Measurements from ENCODE around the gene PCGF3.
"Not testable (repeated sequence)": the region's sequence is repeated elsewhere in the genome, so short reads cannot be mapped to it uniquely, and the experiment has no call there.

PCGF3 gene

DNA sequence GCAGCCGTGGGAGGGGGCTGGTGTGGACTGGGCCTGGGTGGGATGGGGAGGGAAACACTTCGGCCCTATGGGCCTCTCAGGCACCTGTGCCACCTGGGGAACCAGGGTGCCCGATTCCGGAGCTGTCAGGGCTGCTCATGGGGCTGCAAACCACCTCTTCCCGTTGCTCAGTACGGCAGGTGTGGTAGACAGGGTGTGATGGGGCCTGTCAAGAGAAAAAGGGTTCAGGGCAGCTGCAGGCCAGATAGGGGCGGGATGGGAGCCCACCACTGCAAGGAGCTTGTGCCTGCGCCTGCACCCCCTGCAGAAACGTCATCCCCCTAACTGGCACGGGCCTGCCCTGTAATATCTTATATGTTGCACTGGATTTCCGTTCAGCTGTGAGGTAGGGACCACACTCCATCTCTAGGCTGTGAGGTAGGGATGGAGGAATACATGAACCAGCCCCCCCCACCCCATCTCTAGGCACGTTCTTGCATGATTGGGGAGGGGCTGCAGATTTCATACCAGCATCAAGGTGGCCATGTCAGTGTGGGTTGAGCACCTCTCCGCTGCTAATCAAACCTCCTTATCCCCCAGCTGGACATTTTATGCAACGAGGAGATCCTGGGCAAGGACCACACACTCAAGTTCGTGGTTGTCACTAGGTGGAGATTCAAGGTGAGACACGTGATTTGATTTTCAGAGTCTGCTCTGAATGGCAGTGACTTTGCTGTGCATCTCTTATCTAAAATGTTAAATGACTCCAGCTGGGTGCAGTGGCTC is 59.0 kb downstream of the PCGF3 start:
- no peak for DNase-seq

DNA sequence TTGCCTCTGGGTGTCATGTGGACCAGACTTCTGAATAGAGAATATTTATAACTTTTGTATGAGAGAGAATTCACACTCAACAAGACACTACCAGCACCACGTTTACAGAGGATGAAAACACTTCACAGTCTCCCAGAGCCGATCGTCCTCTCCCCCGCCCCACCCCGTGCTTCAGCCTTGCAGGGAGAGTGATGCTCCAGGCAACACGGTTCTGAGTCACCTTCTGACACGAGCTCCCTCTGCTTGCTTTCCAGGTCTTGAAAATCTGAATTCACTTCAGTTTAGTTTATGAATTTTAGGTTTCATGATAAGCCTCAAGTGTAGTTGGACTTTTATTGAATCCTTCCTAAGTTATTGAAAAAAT is 60.5 kb downstream of the PCGF3 start:
- no peak for DNase-seq

DNA sequence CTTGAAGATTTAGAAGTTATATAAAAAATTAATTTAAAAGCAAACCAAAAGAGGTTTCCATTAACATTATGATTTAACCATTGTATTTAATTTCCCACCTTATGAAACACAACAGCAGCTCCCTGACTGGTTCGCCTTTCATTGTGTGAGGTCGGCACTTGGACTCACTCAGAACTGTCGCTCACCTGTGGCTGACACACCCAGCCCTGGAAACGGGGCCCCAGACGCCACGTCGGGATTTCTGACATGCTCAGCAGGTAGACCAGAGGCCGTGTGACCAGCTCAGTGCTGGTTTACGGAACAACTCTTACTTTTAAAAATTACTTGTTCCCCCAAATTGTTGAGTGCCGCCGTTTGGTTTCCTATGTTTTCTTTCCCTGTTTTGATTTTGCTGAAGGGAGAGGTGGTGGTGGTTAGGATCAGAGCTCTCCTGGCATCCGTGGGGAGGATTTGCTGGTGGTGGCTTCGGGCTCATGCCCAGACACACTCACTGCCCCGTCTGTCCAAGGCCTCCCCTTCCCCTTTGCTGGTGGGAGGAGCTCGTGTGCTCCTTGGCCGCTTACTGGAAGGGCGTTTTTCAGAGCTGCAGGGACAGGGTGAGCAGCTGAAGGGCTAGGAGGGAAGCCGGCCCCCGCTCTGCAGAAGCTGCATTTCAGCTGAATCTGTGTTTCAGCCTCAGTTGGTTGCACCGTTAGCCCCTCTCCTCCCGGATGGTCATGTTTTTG is 61.1 kb downstream of the PCGF3 start:
- no peak for DNase-seq

DNA sequence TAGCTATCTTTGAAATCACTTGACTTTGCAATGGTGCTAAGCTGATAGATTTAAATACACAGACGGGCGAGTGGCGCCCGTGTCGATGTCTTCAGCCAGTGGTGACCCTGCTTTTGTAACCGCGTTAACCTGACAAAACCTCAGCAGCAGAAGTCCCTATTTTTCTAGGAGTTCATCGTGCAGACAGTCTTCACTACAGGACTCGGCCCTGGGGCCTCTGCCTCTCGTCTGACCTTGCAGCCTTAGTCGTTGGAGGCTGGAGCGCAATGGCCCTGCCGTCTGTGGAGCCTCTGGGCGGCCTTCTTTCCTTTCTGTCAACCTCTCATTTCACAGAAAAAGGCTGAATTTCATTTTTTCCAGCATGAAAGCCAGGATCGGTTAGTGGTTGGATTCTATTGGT is 62.4 kb downstream of the PCGF3 start:
- DNase-seq, result no peak

- peak in 2 of 14 donors; percentile 8 to 20 for DNase-seq
These were observed 63.4 kb downstream of the PCGF3 start for GRCh38 chr4:768995-769394.

DNA sequence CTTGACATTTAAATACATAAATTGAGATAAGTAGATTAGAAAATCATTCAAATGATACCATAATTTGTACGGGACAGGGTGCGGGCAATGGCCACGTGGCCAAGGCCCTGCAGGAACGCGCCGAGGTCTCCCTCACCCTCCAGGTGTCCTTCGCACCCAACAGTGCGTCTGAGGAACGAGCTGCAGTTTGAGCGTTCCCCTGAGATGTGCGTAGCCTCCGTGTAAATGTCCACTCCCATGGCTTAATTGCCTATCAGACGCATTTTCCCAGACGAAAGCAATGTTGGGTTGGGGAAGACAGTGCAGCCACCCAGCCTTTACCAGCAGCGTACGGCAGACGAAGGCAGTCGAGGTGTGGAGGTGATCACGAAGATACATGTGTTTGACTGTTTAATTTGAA is 63.9 kb downstream of the PCGF3 start:
- DNase-seq, result no peak

- no peak for DNase-seq
These were observed 64.4 kb downstream of the PCGF3 start for GRCh38 chr4:770022-770421.

GRCh38 chr4:771464-771863 is 65.8 kb downstream of the PCGF3 start:
- DNase-seq, result no peak

DNA sequence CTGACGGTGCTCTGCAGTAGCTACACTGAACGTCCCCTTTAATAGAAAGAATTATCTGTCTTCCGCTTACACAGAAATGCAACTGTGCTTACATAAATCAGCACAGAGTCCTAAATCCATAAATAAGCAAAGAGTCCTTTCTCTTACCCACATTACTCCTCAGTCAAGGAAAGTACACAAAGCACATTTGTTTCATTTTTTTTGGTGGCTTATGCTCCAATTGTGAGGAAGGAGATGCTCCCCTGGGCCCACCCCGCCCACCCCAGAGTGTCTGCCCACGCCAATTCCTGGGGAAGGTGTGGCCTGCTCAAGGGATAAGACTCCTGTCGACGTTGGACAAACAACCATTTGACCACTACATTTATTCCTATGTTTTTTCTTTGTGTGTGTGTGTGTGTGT is 66.5 kb downstream of the PCGF3 start:
- DNase-seq, result no peak

DNA sequence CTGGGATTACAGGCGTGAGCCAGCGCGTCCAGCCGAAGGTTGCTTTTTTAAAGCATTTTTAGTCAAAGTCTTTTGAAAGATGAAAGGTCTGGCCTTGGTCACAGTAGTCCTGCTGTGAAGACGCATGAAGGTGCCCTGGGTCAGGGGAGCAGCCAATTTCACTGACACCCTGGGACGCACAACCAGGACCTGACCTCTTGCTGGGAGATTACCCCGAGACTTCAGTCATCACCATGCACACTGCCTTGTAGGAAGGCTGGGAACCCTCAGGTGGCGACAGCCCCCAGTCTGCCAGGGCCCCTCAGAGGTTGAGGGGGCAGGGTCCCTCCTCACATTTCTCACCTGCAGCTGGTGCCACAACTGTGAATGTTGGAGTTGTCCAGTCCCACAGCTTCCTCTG is 67.1 kb downstream of the PCGF3 start:
- DNase-seq, result no peak

DNA sequence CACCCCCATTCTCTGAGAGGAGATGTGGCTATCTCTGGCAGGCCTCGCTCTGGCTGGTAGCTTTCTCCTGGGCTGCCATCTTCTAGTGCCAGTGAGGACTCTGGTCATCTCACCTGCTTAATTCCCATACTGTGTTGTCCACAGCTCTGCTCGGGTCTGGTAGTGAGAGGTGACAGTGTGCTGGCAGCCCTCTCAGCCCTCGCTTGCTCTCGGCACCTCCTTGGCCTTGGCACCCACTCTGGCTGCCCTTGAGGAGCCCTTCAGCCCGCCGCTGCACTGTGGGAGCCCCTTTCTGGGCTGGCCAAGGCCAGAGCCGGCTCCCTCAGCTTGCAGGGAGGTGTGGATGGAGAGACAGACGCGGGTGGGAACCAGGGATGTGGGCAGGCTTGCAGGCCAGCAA is 67.6 kb downstream of the PCGF3 start:
- DNase-seq, result no peak

- DNase-seq, result not testable (repeated sequence)
These were observed 68.9 kb downstream of the PCGF3 start for GRCh38 chr4:774419-775092.

GRCh38 chr4:775485-775884 is 69.9 kb downstream of the PCGF3 start:
- DNase-seq, result not testable (repeated sequence)

GRCh38 chr4:776743-777441 is 71.3 kb downstream of the PCGF3 start:
- DNase-seq, result no peak

DNA sequence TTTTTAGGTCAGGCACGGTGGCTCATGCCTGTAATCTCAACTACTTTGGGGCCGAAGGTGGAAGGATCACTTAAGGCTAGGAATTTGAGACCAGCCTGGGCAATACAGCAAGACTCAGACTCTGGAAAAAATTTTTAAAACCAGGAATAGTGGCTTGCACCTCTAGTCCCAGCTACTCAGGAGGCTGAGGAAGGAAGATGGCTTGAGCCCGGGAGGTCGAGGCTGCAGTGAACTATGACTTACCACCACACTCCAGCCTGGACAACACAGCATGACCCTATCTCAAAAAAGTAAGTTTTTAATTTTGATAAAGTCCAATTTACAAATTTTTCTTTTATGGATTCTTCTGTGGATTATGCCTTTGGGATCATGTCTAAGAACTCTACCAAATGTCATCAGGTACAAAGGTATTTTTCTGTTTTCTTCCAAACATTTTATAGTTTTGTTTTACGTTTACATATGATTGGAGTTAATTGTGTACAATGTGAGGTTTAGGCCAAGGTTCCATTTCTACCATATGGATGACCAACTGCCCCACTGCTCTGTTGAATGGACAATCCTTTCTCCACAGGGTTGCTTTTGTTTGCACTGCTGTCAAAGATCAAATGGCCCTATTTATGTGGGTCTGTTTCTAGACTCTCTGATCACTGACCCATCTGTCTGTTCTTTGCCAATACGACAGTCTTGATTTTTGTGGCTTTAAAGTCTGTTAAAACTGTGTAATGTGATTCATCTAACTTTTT is 72.1 kb downstream of the PCGF3 start:
- DNase-seq, result no peak

GRCh38 chr4:779555-779954 is 73.9 kb downstream of the PCGF3 start:
- no peak for DNase-seq

GRCh38 chr4:780255-780654 is 74.6 kb downstream of the PCGF3 start:
- not testable (repeated sequence) for DNase-seq

- DNase-seq, result no peak
These were observed 75.3 kb downstream of the PCGF3 start for GRCh38 chr4:780716-781492.

- peak; percentile 92 to 100 (median 98) for DNase-seq
These were observed 76.0 kb downstream of the PCGF3 start for GRCh38 chr4:781493-782216.

All from C1 segment of cervical spinal cord (tissue), 14 donors.